K562 (cell line): ENCODE measurements around the gene SRPK2. TPM values are rescaled to one million over a fixed set of nuclear protein-coding genes. Genes with fewer than 3 reads are reported as not detected.

Source experiments
- CBFA2T2 ChIP-seq: fragments of 450-650 bp; conservative IDR thresholded peaks from 2 replicates; pipeline ENCODE4 v1.6.1; 2017; ENCODE audit warnings: mild to moderate bottlenecking
- CBFA2T3 ChIP-seq: fragments of 450-650 bp; IDR thresholded peaks from 2 replicates; pipeline ENCODE4 v1.6.1; 2017
- CBX5 ChIP-seq: IDR thresholded peaks from 2 replicates; pipeline ENCODE4 v1.6.1; 2014; ENCODE audit warnings: low read depth, borderline replicate concordance
- HDGF ChIP-seq: fragments of 450-650 bp; IDR thresholded peaks from 2 replicates; pipeline ENCODE4 v1.6.1; 2016
- KAT2B ChIP-seq: IDR thresholded peaks from one replicate; pipeline ENCODE4 v1.6.1; 2012; ENCODE audit warnings: low read depth, mild to moderate bottlenecking, control low read depth, inconsistent platforms, low read length, moderate library complexity
- MCM3 ChIP-seq: fragments of 450-650 bp; IDR thresholded peaks from 2 replicates; pipeline ENCODE4 v1.6.1; 2016
- NCOA1 ChIP-seq: fragments of 450-650 bp; IDR thresholded peaks from 2 replicates; pipeline ENCODE4 v1.6.1; 2016; ENCODE audit warnings: low read depth
- NCOA4 ChIP-seq: fragments of 450-650 bp; IDR thresholded peaks from 2 replicates; pipeline ENCODE4 v1.6.1; 2018; ENCODE audit warnings: mild to moderate bottlenecking; ENCODE audit not compliant: partially characterized antibody
- NR2C2 ChIP-seq, 2 experiments: fragments of 200-800 bp in 1 of 2; sonication (Bioruptor generic) in 1 of 2; sonication (generic) in 1 of 2; formaldehyde crosslinking in 1 of 2; IDR thresholded peaks; 2 replicates each; pipeline versions ENCODE4 v1.6.1 to v1.8.0; 2016 to 2022; ENCODE audit warnings: mild to moderate bottlenecking in 1 of 2, missing compliant biosample characterization in 1 of 2, missing genetic modification characterization in 1 of 2, missing genetic modification reagents in 1 of 2
- PML ChIP-seq: IDR thresholded peaks from 2 replicates; pipeline ENCODE4 v1.6.1; 2012; ENCODE audit warnings: low read length, inconsistent platforms
- POLR3A ChIP-seq: IDR thresholded peaks from 2 replicates; pipeline ENCODE4 v1.6.1; 2011; ENCODE audit warnings: borderline replicate concordance, mild to moderate bottlenecking, moderate library complexity; ENCODE audit not compliant: insufficient read length, insufficient read depth; ENCODE audit errors: extremely low read depth
- PTBP1 ChIP-seq: fragments of 200-400 bp; formaldehyde crosslinking; IDR thresholded peaks from 2 replicates; pipeline ENCODE4 v1.6.1; 2017; ENCODE audit warnings: low read depth, low read length
- RBM25 ChIP-seq: fragments of 200-400 bp; formaldehyde crosslinking; IDR thresholded peaks from 2 replicates; pipeline ENCODE4 v1.6.1; 2018; ENCODE audit warnings: low read length, low read depth, moderate library complexity; ENCODE audit not compliant: severe bottlenecking
- SMARCA4 ChIP-seq: fragments of 450-650 bp; IDR thresholded peaks from 2 replicates; pipeline ENCODE4 v1.6.1; 2016
- ZNF311 ChIP-seq: fragments of 250-450 bp; sonication (Bioruptor Pico); IDR thresholded peaks from 2 replicates; pipeline ENCODE4 v1.4.0; 2020; ENCODE audit warnings: mild to moderate bottlenecking, moderate library complexity
- ZNF830 ChIP-seq: fragments of 250-450 bp; sonication (Bioruptor Pico); IDR thresholded peaks from 2 replicates; pipeline ENCODE4 v1.5.0; 2021; ENCODE audit warnings: mild to moderate bottlenecking
- polyA plus RNA-seq, 8 experiments: library from polyadenylated mRNA; depleted of rRNA in 4 of 8; stranded (reverse) in 5 of 8; unstranded in 3 of 8; fragments of >200 nt; fragmentation: Nextera tagmentation in 2 of 8; fragmentation: Illumina TruSeq in 1 of 8; extraction: Ambion mirVana in 2 of 8; extraction: Trizol in 1 of 8; gene quantifications; 2 replicates each; pipeline versions ENCODE4 v1.2.1 to v1.2.3, GENCODE V29; 2011 to 2014; ENCODE audit warnings: inconsistent platforms in 1 of 8, missing spikeins in 1 of 8
- total RNA-seq, 7 experiments: library from RNA; depleted of rRNA in 6 of 7; stranded (reverse); fragments of >200 nt in 6 of 7; fragmentation: Illumina TruSeq in 2 of 7; extraction: Trizol in 2 of 7; gene quantifications; 2 replicates each; pipeline versions ENCODE4 v1.2.1 to v1.2.3, GENCODE V29; 2011 to 2021; ENCODE audit warnings: low replicate concordance in 1 of 7
- TF ChIP-seq, protein P1 (sequence below): fragments of 450-650 bp; IDR thresholded peaks from 2 replicates; pipeline ENCODE4 v1.6.1; 2016; ENCODE audit warnings: borderline replicate concordance
- TF ChIP-seq, protein P2 (sequence below): fragments of 150-350 bp; IDR thresholded peaks from 2 replicates; pipeline ENCODE4 v1.6.1; 2014; ENCODE audit warnings: low read depth, mild to moderate bottlenecking, low read length, borderline replicate concordance
- TF ChIP-seq, protein P3 (sequence below), 2 experiments: fragments of 450-650 bp; IDR thresholded peaks; 2 replicates each; pipeline ENCODE4 v1.6.1; 2016
- TF ChIP-seq, protein P4 (sequence below): fragments of 450-650 bp; formaldehyde crosslinking; IDR thresholded peaks from 2 replicates; pipeline ENCODE4 v1.4.0; 2020; ENCODE audit warnings: mild to moderate bottlenecking
- TF ChIP-seq, protein P5 (sequence below): fragments of 450-650 bp; IDR thresholded peaks from 2 replicates; pipeline ENCODE4 v1.6.1; 2016; ENCODE audit warnings: antibody characterized with exemption

Gene SRPK2
- total and polyA plus RNA-seq, 9 of the 15 experiments (the other 6 are each of a cell fraction or from before 2014, with no cell fraction given): 21.5 to 44.7 (median 33.3) TPM

DNA sequence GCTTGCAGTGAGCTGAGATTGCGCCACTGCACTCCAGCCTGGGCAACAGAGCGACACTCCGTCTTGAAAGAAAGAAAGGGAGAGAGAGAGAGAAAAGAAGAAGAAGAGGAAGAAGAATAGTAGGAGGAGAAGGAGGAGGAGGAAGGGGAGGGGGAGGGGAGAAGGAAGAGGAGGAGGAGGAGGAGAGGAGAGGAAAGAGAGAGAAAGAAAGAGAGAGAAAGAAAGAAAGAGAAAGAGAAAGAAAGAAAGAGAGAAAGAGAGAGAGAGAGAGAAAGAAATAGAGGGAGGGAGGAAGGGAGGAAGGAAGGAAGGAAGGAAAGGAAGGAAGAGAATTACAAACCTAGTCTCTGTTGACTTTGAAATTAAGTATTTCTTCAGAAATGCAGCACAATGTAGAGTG, 7.8 kb upstream of the SRPK2 start (continued):
- TF ChIP-seq, protein P1, sequence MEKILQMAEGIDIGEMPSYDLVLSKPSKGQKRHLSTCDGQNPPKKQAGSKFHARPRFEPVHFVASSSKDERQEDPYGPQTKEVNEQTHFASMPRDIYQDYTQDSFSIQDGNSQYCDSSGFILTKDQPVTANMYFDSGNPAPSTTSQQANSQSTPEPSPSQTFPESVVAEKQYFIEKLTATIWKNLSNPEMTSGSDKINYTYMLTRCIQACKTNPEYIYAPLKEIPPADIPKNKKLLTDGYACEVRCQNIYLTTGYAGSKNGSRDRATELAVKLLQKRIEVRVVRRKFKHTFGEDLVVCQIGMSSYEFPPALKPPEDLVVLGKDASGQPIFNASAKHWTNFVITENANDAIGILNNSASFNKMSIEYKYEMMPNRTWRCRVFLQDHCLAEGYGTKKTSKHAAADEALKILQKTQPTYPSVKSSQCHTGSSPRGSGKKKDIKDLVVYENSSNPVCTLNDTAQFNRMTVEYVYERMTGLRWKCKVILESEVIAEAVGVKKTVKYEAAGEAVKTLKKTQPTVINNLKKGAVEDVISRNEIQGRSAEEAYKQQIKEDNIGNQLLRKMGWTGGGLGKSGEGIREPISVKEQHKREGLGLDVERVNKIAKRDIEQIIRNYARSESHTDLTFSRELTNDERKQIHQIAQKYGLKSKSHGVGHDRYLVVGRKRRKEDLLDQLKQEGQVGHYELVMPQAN: 0 out of 2 replicates have a peak, but pooled peaks have one; percentile 27
- peak; percentile 71; the same call in 1 of the 2 replicates for TF ChIP-seq MCM3
- no peak for TF ChIP-seq PML
- 0 out of 2 replicates have a peak, but pooled peaks have one; percentile 10 for TF ChIP-seq SMARCA4
- no peak for TF ChIP-seq POLR3A
- TF ChIP-seq CBFA2T2: no peak
- TF ChIP-seq, protein P2, sequence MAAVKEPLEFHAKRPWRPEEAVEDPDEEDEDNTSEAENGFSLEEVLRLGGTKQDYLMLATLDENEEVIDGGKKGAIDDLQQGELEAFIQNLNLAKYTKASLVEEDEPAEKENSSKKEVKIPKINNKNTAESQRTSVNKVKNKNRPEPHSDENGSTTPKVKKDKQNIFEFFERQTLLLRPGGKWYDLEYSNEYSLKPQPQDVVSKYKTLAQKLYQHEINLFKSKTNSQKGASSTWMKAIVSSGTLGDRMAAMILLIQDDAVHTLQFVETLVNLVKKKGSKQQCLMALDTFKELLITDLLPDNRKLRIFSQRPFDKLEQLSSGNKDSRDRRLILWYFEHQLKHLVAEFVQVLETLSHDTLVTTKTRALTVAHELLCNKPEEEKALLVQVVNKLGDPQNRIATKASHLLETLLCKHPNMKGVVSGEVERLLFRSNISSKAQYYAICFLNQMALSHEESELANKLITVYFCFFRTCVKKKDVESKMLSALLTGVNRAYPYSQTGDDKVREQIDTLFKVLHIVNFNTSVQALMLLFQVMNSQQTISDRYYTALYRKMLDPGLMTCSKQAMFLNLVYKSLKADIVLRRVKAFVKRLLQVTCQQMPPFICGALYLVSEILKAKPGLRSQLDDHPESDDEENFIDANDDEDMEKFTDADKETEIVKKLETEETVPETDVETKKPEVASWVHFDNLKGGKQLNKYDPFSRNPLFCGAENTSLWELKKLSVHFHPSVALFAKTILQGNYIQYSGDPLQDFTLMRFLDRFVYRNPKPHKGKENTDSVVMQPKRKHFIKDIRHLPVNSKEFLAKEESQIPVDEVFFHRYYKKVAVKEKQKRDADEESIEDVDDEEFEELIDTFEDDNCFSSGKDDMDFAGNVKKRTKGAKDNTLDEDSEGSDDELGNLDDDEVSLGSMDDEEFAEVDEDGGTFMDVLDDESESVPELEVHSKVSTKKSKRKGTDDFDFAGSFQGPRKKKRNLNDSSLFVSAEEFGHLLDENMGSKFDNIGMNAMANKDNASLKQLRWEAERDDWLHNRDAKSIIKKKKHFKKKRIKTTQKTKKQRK: no peak
- no peak for TF ChIP-seq PTBP1
- TF ChIP-seq NR2C2 (CRISPR knock-in tag; IDR thresholded peaks at IDR 0.05): no peak
- TF ChIP-seq NR2C2 (tag; IDR thresholded peaks at IDR 0.05): no peak
- no peak for TF ChIP-seq CBX5
- TF ChIP-seq HDGF: no peak
- TF ChIP-seq, protein P3, sequence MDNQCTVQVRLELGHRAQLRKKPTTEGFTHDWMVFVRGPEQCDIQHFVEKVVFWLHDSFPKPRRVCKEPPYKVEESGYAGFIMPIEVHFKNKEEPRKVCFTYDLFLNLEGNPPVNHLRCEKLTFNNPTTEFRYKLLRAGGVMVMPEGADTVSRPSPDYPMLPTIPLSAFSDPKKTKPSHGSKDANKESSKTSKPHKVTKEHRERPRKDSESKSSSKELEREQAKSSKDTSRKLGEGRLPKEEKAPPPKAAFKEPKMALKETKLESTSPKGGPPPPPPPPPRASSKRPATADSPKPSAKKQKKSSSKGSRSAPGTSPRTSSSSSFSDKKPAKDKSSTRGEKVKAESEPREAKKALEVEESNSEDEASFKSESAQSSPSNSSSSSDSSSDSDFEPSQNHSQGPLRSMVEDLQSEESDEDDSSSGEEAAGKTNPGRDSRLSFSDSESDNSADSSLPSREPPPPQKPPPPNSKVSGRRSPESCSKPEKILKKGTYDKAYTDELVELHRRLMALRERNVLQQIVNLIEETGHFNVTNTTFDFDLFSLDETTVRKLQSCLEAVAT (IDR thresholded peaks at IDR 0.05): 0 out of 4 replicates have a peak, but pooled peaks have one; percentile 29 to 44
- TF ChIP-seq, protein P4, sequence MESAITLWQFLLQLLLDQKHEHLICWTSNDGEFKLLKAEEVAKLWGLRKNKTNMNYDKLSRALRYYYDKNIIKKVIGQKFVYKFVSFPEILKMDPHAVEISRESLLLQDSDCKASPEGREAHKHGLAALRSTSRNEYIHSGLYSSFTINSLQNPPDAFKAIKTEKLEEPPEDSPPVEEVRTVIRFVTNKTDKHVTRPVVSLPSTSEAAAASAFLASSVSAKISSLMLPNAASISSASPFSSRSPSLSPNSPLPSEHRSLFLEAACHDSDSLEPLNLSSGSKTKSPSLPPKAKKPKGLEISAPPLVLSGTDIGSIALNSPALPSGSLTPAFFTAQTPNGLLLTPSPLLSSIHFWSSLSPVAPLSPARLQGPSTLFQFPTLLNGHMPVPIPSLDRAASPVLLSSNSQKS: no peak
- TF ChIP-seq RBM25: no peak
- peak; percentile 65 for TF ChIP-seq NCOA4
- no peak for TF ChIP-seq ZNF311 (CRISPR knock-in tag)
- TF ChIP-seq, protein P5, sequence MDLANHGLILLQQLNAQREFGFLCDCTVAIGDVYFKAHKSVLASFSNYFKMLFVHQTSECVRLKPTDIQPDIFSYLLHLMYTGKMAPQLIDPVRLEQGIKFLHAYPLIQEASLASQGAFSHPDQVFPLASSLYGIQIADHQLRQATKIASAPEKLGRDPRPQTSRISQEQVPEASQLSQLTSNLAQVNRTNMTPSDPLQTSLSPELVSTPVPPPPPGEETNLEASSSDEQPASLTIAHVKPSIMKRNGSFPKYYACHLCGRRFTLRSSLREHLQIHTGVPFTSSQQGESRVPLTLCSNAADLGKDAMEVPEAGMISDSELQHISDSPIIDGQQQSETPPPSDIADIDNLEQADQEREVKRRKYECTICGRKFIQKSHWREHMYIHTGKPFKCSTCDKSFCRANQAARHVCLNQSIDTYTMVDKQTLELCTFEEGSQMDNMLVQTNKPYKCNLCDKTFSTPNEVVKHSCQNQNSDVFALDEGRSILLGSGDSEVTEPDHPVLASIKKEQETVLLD: 0 out of 2 replicates have a peak, but pooled peaks have one; percentile 56
- TF ChIP-seq NCOA1: no peak
- no peak for TF ChIP-seq KAT2B
- no peak for TF ChIP-seq ZNF830 (CRISPR knock-in tag)
- TF ChIP-seq CBFA2T3: no peak
